Measurements from ENCODE around the gene ATN1. TPM values are rescaled to one million over a fixed set of nuclear protein-coding genes. Genes with fewer than 3 reads are reported as not detected.

Gene ATN1
- total and polyA plus RNA-seq, 4 donors, result 3.6 to 12.6 (median 7.9) TPM

DNA sequence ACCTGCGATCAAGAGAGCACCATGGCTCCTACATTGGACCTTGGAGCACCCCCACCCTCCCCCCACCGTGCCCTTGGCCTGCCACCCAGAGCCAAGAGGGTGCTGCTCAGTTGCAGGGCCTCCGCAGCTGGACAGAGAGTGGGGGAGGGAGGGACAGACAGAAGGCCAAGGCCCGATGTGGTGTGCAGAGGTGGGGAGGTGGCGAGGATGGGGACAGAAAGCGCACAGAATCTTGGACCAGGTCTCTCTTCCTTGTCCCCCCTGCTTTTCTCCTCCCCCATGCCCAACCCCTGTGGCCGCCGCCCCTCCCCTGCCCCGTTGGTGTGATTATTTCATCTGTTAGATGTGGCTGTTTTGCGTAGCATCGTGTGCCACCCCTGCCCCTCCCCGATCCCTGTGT, 14.0 kb downstream of the ATN1 start:
- peak overlapping the region in 1 of 2 donors; percentile 35 for H3K27ac ChIP-seq (ENCODE audit: low read depth in 1 of 2, low read length in 2 of 2)
- peaks cover 19 to 63% (median 41%) of the 10 kb centered on the region in 4 donors for H3K4me1 ChIP-seq (ENCODE audit: control insufficient read depth in 4 of 4, insufficient read depth in 4 of 4, low read length in 3 of 4)
- no peak for DNase-seq (ENCODE audit: low spot score)
- H3K4me3 ChIP-seq (ENCODE audit: low read depth in 1 of 3, low read length in 3 of 3), result no peak overlapping the region
- H3K36me3 ChIP-seq (ENCODE audit: control insufficient read depth in 4 of 4, insufficient read depth in 3 of 4, low read depth in 1 of 4, low read length in 3 of 4), result no peaks in the 10 kb centered on the region
- H3K9ac ChIP-seq (ENCODE audit: low read depth in 1 of 2, low read length in 2 of 2), result no peak overlapping the region
- H3K27me3 ChIP-seq (ENCODE audit: control insufficient read depth in 4 of 4, insufficient read depth in 4 of 4, low read length in 3 of 4), result no peaks in the 10 kb centered on the region
- no peak for TF ChIP-seq GABPA (IDR thresholded peaks at IDR 0.05 in 1 of 2, conservative IDR thresholded peaks at IDR 0.05 in 1 of 2)
- TF ChIP-seq, protein P1, sequence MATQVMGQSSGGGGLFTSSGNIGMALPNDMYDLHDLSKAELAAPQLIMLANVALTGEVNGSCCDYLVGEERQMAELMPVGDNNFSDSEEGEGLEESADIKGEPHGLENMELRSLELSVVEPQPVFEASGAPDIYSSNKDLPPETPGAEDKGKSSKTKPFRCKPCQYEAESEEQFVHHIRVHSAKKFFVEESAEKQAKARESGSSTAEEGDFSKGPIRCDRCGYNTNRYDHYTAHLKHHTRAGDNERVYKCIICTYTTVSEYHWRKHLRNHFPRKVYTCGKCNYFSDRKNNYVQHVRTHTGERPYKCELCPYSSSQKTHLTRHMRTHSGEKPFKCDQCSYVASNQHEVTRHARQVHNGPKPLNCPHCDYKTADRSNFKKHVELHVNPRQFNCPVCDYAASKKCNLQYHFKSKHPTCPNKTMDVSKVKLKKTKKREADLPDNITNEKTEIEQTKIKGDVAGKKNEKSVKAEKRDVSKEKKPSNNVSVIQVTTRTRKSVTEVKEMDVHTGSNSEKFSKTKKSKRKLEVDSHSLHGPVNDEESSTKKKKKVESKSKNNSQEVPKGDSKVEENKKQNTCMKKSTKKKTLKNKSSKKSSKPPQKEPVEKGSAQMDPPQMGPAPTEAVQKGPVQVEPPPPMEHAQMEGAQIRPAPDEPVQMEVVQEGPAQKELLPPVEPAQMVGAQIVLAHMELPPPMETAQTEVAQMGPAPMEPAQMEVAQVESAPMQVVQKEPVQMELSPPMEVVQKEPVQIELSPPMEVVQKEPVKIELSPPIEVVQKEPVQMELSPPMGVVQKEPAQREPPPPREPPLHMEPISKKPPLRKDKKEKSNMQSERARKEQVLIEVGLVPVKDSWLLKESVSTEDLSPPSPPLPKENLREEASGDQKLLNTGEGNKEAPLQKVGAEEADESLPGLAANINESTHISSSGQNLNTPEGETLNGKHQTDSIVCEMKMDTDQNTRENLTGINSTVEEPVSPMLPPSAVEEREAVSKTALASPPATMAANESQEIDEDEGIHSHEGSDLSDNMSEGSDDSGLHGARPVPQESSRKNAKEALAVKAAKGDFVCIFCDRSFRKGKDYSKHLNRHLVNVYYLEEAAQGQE (IDR thresholded peaks at IDR 0.05), result no peak
- no peak for TF ChIP-seq FOXA1 (IDR thresholded peaks at IDR 0.05)
- TF ChIP-seq, protein P2, sequence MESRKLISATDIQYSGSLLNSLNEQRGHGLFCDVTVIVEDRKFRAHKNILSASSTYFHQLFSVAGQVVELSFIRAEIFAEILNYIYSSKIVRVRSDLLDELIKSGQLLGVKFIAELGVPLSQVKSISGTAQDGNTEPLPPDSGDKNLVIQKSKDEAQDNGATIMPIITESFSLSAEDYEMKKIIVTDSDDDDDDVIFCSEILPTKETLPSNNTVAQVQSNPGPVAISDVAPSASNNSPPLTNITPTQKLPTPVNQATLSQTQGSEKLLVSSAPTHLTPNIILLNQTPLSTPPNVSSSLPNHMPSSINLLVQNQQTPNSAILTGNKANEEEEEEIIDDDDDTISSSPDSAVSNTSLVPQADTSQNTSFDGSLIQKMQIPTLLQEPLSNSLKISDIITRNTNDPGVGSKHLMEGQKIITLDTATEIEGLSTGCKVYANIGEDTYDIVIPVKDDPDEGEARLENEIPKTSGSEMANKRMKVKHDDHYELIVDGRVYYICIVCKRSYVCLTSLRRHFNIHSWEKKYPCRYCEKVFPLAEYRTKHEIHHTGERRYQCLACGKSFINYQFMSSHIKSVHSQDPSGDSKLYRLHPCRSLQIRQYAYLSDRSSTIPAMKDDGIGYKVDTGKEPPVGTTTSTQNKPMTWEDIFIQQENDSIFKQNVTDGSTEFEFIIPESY (IDR thresholded peaks at IDR 0.05), result no peak
- no peak for TF ChIP-seq FOXA2 (IDR thresholded peaks at IDR 0.05)
- no peak for TF ChIP-seq RXRA (IDR thresholded peaks at IDR 0.05)
- TF ChIP-seq HNF4G (IDR thresholded peaks at IDR 0.05), result no peak
- no peak for TF ChIP-seq CTCF (IDR thresholded peaks at IDR 0.05; ENCODE audit: low read depth, low read length, missing input control)
- TF ChIP-seq, protein P3, sequence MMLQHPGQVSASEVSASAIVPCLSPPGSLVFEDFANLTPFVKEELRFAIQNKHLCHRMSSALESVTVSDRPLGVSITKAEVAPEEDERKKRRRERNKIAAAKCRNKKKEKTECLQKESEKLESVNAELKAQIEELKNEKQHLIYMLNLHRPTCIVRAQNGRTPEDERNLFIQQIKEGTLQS (IDR thresholded peaks at IDR 0.05), result no peak
- no peak for TF ChIP-seq RAD21 (IDR thresholded peaks at IDR 0.05)
- TF ChIP-seq TAF1 (conservative IDR thresholded peaks at IDR 0.05), result no peak
- no peak for TF ChIP-seq YY1 (IDR thresholded peaks at IDR 0.05)
- no peak for TF ChIP-seq SP1 (IDR thresholded peaks at IDR 0.05)
- 74% methylated on average over 12 of the region's 12 CpGs for WGBS
- no peaks in the 10 kb centered on the region for H3K9me3 ChIP-seq (ENCODE audit: control insufficient read depth in 4 of 4, low read length in 3 of 4)

DNA sequence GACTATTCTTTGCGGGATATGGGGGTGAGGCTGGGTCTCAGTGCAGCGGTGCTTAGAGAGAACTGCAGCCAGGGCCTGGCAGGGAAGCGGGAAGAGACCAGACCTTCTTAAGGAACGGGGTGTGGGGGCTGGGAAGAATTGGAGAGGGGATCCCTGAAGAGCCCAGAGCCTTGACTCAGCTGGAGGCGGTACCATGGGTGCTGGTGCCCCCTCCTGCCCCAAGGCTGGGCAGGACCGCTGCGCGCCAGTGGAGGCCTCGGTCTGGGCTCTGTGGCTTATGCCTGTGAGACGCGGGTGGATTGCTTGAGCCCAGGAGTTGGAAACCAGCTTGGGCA, 14.5 kb downstream of the ATN1 start:
- no peak for DNase-seq (ENCODE audit: low spot score)
- no peak for TF ChIP-seq JUND (IDR thresholded peaks at IDR 0.05)
- no peak for TF ChIP-seq TAF1 (conservative IDR thresholded peaks at IDR 0.05)
- TF ChIP-seq MAX (IDR thresholded peaks at IDR 0.05), result no peak
- TF ChIP-seq HNF4A (conservative IDR thresholded peaks at IDR 0.05), result no peak
- no peak for TF ChIP-seq GABPA (IDR thresholded peaks at IDR 0.05 in 1 of 2, conservative IDR thresholded peaks at IDR 0.05 in 1 of 2)
- TF ChIP-seq EGR1 (IDR thresholded peaks at IDR 0.05; ENCODE audit: low read depth in 2 of 2), result no peak
- TF ChIP-seq, protein P3 (IDR thresholded peaks at IDR 0.05), result no peak
- TF ChIP-seq FOXA1 (IDR thresholded peaks at IDR 0.05), result no peak
- TF ChIP-seq, protein P2 (IDR thresholded peaks at IDR 0.05), result no peak
- no peak for TF ChIP-seq CTCF (IDR thresholded peaks at IDR 0.05; ENCODE audit: low read depth, low read length, missing input control)

More for the DNA sequence above, 14.5 kb downstream of the ATN1 start:
- Histone ChIP-seq H3K9me3 (ENCODE audit: control insufficient read depth in 4 of 4, low read length in 3 of 4) (no peaks in the 10 kb centered on the region), H3K4me3 (ENCODE audit: low read depth in 1 of 3, low read length in 3 of 3) (no peak overlapping the region), H3K27ac (ENCODE audit: low read depth in 1 of 2, low read length in 2 of 2) (peak overlapping the region; percentile 24 to 47), H3K4me1 (ENCODE audit: control insufficient read depth in 4 of 4, insufficient read depth in 4 of 4, low read length in 3 of 4) (peaks cover 15 to 63% (median 46%) of the 10 kb centered on the region in 4 donors), H3K36me3 (ENCODE audit: control insufficient read depth in 4 of 4, insufficient read depth in 3 of 4, low read depth in 1 of 4, low read length in 3 of 4) (no peaks in the 10 kb centered on the region), H3K9ac (ENCODE audit: low read depth in 1 of 2, low read length in 2 of 2) (no peak overlapping the region), H3K27me3 (ENCODE audit: control insufficient read depth in 4 of 4, insufficient read depth in 4 of 4, low read length in 3 of 4) (no peaks in the 10 kb centered on the region)
- 92% methylated on average over 11 of the region's 11 CpGs for WGBS
